Fibroblast of peridontal ligament (primary cell): ENCODE results near the gene CKAP5.

Experiments
- DNase-seq: peaks from one replicate; pipeline ENCODE4 v3.0.0-alpha.2; 2010; ENCODE audit errors: extremely low read depth

The CKAP5 gene

GRCh38 chr11:46845740-46846509 lies at the start of gene CKAP5:
Gene CKAP5 (minus strand): TSS chr11:46846280. CDS start chr11:46821231, 25,049 bp downstream.
- DNase-seq: peak; percentile 87

DNA sequence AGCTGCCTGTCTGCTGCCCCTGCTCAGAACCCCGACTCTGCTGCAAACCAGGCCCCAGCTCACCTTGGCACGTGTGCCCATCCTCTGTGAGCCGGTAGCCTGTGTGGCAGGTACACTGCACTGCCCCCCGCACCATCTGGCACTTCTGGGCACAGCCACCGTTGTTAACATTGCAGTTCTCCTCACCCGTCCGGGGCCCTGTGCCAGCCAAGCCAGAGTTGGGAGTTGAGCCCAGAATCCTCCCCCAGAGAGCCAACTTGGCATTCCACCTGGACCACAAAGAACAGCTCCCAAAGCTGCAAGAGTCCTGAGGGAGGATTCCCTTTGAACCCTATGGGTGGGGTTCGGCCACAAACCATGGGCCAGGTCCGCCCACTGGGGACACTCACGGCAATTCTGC lies 49.7 kb upstream of the CKAP5 start:
- peak; percentile 46 for DNase-seq

DNA sequence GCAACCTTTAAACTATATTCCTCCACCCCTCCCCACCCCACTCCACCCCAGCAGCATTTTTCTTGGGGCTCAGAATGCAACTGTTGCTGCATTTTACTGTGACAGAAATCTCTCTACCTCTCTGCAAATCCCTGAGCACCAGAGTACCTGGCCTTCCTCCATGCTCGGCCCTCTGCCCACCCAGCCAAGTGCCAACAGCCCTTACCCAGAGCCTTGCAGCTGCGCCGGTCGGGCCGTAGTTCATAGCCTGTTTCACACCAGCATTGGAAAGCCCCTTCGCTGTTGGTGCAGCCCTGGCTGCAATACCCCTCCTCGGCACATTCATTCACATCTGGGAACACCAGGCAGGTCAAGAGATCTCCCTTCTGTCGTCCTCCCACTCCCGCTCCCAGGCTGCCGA lies 48.9 kb upstream of the CKAP5 start:
- DNase-seq: no peak

- no peak for DNase-seq
Observed at GRCh38 chr11:46894506-46894905, 48.4 kb upstream of the CKAP5 start.

DNA sequence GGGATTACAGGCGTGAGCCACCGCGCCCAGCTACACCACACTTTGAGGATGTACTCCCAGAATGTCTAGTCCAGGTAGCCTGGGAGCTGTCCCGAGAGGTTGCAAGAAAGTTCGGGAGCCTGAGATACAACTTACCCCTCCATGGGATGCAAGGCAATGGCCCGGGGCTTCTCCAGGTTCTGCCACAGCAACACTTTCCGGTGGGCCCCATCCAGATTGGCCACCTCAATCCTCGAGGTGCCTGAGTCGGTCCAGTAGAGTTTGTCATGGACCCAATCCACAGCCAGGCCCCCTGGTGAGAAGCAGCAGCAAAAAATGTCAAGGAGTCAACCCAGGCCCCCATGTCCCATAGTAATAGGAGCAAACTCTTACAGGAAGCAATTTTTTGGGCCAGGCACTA lies 46.8 kb upstream of the CKAP5 start:
- DNase-seq: no peak

- DNase-seq: no peak
Observed at GRCh38 chr11:46892109-46892508, 46.0 kb upstream of the CKAP5 start.

DNA sequence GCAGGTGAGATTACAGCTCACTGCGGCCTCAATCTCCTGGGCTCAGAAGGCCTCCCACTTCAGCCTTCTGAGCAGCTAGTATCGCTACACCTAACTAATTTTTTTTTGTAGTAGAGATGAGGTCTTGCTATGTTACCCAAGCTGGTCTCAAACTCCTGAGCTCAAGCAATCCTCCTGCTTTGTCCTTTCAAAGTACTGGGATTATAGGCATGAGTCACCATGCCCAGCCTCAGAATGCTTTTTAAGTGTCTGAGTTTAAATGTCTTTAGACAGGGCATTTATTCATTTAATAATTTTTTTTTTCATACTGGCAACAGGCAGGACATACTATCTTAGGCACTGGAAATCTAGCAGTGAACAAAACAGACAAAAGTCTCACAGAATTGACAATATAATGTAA lies 44.6 kb upstream of the CKAP5 start:
- DNase-seq: peak; percentile 16

DNA sequence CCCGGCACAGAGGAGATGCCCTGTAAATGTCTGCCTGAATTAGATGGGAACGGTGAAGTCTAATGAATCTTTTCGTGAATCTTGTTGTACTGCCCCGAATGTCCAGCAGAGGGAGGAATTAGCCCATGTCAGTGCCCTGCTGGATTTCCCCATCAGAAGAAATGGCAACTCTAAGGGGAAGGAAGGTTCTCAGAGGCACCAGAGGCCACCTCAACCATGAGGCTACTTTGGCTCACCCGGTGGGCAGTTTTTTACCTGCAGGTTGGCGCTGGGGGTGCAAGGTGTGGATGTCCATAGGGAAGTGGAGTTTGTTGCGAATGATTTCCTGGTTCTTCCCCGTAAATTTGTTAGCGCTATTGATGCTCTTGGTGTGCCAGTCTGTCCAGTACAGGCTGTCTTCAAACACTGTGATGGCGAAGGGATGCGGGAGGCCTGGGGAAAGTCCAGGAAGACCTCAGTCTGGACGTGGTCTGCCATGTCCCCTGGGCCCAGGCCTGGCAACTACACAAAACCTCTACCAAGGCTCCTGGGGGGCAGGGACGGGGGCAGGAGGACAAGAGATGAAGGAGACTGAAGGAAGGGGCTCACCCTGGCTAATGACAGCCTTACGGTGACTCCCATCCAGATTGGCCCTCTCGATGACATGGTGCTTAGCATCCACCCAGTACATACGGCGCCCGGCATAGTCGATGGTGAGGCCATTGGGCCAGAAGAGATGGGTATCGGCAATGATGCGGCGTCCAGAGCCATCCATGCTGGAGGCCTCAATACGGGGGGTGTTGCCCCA lies 43.8 kb upstream of the CKAP5 start:
- DNase-seq: peak; percentile 85

DNA sequence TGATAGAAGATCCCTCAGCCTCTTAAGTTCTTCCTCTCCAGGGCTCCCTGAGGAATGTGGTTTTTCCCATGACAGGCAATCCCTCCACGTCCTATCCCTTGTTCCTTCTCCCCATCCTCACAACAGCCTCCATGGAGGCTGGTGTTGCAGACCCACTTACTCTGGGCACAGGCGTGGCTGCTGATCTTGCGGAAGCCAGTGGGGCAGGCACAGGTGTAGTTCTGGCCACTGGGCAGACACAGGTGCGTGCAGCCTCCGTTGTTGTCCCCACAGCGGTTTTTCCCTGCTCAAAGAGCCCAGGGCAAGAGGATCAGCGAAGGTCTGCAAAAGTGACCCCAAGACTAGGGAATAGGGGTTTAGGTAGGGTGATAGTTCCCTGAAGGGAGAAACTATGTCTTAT lies 43.2 kb upstream of the CKAP5 start:
- no peak for DNase-seq

- no peak for DNase-seq
Observed at GRCh38 chr11:46888636-46889035, 42.6 kb upstream of the CKAP5 start.

GRCh38 chr11:46886211-46886610 lies 40.1 kb upstream of the CKAP5 start:
- DNase-seq: no peak

DNA sequence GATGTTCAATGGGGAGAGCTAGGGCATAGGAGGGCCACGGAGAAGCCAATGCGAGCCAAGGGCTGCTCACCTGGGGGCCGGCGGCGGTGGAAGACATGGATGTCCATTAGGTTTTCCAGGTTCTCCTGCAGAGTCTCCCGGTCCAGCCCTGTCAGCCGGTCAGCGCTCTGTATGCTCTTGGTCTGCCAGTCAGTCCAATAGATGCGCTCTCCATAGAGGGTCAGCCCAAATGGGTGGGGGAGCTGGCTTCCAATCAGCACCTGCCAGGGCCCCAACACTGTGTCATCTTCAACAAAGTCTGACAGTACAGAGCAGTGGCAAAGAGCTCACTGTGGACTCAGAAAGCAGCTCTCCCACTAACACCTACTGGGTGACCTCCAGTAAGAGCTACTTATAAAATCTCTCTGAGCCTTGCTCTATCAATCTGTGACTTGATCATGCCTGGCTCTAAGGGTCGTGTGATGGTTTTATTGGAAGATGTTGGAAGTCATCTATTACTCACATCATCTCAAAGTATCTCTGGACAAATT lies 33.0 kb upstream of the CKAP5 start:
- no peak for DNase-seq

DNA sequence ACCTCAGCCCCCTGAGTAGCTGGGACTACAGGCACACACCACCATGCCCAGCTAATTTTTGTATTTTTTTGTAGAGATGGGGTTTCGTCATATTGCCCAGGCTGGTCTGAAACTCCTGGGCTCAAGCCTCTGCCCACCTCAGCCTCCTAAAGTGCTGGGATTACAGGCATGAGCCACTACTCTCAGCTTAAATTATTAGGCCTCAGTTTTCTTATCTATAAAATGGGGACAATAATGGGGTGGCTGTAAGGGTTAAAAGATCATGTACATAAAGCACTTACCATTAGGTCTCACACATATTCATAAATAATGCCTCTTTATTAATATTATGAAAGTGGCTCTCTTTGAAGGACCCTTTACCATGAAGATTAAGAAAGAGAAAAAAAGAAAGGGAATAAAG lies 31.5 kb upstream of the CKAP5 start:
- DNase-seq: no peak

GRCh38 chr11:46876471-46876870 lies 30.4 kb upstream of the CKAP5 start:
- no peak for DNase-seq

DNA sequence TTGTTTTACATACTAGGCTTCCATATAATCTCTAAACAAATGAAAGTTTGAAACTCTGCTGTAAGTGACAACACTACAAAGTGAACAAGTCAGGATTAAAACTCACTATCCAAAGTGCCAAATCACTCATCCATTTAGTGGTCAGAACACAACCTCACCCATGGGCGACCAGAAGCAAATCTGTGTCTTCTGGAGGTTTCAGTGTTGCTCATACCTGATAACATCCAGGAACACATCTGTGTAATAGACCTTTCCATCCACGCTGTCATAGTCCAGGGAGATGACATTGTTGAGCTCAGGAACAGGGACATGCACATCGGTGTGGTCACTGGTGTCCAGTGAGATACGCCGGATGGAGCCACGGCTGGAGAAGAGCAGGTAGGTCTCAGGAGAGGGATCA lies 28.5 kb upstream of the CKAP5 start:
- no peak for DNase-seq

DNA sequence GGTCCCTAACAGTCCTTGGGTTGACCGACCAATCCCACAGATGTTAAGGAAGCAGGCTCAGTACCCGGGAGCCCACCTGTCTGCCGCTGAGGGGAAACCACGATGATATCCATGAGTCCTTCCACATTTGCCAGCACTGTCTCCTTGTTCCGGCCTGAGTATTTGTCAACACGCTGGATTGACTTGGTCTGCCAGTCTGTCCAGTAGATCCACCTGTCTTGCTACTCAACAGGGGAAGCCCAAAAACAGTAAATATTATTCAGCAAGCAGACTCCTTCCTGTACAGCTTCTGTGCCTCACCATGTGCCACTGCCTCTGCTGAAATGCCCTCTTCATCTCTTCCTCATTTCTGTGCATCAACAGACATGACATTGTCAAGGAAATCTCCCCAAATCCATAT lies 22.8 kb upstream of the CKAP5 start:
- DNase-seq: no peak

GRCh38 chr11:46865340-46865739 lies 19.3 kb upstream of the CKAP5 start:
- peak; percentile 85 for DNase-seq

DNA sequence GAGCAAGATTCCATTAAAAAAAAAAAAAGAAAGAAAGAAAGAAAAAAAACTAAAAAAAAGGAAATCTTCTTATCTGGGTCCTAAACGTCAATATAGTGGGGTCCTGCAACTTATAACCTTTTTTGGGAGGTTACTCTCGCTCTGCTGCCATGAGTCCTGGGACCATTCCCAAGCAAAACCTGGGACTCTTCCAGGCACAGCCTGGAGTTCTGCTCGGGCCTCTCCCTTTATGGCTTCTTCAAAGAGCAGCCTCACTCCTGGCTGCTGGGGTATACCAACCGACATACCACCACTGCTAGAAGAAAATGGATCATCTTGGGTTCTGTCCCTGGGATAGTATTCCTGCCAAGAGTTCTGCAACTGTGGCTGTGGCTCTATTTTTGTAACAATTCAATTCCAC lies 14.1 kb upstream of the CKAP5 start:
- no peak for DNase-seq

DNA sequence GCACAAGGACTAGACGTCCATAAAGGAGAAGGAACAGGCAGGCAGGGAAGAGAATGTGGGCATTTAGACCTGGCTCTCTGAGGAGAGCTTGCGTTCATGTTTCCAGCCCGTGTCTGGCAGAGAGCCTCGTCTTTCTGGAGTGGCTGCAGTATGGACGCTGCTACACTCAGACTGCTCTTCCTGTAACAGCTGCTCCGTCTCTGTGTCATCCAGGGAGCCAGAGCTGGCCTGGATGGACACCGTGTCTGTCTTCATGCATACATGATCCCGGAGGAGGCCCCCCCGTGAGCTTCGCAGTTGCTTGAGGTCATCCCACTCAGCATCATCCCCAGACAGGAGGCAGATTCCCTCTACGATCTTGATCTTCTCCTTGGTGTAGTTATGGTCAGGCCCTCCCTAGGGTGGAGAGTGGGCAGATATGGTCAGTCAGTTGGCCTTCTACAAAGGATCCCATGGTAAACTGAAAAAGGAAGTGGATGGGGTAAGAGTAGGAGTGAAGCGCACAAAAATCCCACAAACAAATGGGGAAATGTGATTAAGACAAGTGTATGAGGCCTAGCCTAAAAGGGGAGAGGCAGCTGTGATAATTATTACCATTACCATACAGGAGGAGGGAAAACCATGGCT lies 13.0 kb upstream of the CKAP5 start:
- DNase-seq: no peak

DNA sequence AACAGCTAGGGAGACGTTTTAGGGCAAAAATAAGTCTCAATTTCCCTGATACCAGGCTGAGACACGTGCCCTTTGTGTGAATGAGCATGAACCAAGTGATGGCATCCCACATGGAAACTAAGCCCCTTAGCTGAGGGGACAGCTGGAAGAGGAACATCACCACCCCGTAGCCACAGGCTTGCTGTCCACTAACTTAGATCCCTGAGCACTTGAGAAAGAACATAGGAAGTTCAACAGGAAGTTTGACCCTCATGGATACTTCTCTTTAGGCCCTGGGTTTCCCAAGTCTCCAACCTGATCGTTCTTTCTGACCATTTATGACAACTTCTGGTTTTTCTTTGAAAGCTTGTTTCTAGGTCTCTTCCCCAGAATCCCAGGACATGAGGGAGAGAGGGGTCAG lies 11.6 kb upstream of the CKAP5 start:
- DNase-seq: no peak

DNA sequence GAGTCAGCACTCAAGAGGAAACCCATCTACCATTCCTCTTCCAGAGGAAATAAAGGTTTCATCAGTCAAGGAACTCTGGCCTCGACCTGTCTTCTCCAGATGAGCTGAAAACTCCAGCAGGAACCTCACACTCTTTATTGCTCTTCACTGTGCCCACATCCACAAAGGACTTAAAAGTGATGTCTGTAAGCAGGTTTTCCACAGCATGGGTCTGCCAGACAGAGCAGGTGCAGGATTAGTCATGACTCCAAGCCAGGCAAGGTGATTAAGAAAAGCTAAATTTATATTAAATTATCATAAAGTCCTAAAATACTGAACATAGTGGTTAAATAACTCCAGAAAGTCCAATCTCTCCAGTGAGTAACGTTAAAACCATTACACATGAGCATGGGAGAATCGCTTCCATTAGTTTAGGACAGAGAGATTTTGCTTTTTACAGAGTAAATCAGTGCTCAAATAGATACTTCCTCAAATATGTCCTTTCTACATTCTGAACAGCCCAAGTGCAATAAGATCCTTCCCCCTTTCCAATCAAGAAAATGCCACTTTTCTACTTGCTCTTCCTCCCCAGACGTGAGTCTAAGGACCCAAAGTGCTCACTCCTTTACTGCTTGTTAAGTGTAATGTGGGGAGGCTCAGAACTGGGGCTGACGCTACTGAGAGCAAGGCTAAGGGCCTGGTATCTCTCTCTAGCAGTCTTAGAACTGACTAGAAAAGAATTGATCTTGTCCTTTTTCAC lies 10.7 kb upstream of the CKAP5 start:
- DNase-seq: no peak

DNA sequence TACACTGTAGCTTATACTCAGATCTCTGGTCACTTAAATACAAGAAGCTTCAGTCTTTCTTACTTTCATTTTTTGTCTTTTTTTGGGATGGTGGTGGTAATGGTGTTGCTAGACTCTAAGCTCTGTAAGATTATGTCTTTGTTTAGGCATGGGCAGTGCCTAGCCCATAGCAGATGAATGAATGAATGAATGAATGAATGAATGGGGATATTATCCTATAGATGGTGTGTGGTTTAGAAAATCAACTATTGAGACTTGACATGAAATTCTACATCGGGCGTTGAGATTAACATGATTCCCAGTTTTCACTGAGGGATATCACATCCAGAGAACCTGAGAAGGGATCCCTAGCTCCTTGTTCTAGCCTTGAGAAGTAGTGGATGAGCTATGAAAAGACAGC lies 9.8 kb upstream of the CKAP5 start:
- DNase-seq: no peak
